Measurements from ENCODE around the gene PIWIL4. TPM values are rescaled to one million over a fixed set of nuclear protein-coding genes. Genes with fewer than 3 reads are reported as not detected.

Gene PIWIL4
- polyA plus RNA-seq, 1 experiment, result 1.6 TPM

GRCh38 chr11:94649254-94649653, 82.1 kb downstream of the PIWIL4 start:
- ChIA-PET CTCF (no interaction called here), POLR2A (no interaction called here)
- DNase-seq (ENCODE audit: low read depth), result no peak
- TF ChIP-seq, protein P1, sequence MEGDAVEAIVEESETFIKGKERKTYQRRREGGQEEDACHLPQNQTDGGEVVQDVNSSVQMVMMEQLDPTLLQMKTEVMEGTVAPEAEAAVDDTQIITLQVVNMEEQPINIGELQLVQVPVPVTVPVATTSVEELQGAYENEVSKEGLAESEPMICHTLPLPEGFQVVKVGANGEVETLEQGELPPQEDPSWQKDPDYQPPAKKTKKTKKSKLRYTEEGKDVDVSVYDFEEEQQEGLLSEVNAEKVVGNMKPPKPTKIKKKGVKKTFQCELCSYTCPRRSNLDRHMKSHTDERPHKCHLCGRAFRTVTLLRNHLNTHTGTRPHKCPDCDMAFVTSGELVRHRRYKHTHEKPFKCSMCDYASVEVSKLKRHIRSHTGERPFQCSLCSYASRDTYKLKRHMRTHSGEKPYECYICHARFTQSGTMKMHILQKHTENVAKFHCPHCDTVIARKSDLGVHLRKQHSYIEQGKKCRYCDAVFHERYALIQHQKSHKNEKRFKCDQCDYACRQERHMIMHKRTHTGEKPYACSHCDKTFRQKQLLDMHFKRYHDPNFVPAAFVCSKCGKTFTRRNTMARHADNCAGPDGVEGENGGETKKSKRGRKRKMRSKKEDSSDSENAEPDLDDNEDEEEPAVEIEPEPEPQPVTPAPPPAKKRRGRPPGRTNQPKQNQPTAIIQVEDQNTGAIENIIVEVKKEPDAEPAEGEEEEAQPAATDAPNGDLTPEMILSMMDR (IDR thresholded peaks at IDR 0.05; ENCODE audit: insufficient read depth, low read depth, low read length), result no peak
- no peaks in the 10 kb centered on the region for H3K36me3 ChIP-seq (ENCODE audit: control insufficient read depth, insufficient read depth, low read length)
- H3K27me3 ChIP-seq (ENCODE audit: control insufficient read depth, insufficient read depth, low read length), result no peaks in the 10 kb centered on the region; the same call in 1 of the 2 replicates
- H3K4me3 ChIP-seq (ENCODE audit: low read depth, low read length), result no peak overlapping the region

DNA sequence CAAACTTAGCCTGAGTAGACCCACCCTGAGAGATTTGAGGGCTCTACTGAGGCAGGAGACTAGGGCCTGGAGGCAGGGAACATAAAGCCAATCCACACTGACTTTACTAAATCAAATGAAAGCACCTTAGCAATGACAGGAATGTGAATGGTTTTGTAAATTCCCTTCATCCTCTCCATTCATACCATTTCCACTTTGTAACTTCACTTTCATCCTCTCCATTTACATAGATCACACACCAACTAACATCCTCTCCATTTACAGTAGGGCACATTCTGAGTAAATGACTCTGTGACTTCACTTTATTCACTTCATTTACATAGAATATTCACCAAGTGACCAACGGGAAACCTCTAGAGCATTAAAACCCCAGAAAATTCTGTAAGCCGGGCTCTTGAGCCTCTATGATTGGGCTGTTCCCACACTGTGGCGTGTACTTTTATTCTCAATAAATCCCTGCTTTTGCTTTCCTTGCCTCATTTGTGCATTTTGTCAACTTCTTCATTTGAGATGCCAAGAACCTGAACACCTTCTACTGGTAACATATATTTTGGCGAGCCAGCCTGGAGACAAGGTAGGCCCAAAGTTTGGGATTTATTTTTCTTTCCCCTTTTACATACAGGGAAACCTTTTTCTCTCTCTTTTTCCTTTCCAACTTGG, 82.9 kb downstream of the PIWIL4 start:
- CTCF ChIA-PET, result no interaction called here
- POLR2A ChIA-PET, result no interaction called here
- no peaks in the 10 kb centered on the region for H3K36me3 ChIP-seq (ENCODE audit: control insufficient read depth, insufficient read depth, low read length)
- no peaks in the 10 kb centered on the region; the same call in none of the 2 replicates for H3K27me3 ChIP-seq (ENCODE audit: control insufficient read depth, insufficient read depth, low read length)
- DNase-seq (ENCODE audit: low read depth), result no peak
- H3K4me3 ChIP-seq (ENCODE audit: low read depth, low read length), result no peak overlapping the region
- TF ChIP-seq, protein P1 (IDR thresholded peaks at IDR 0.05; ENCODE audit: insufficient read depth, low read depth, low read length), result no peak

DNA sequence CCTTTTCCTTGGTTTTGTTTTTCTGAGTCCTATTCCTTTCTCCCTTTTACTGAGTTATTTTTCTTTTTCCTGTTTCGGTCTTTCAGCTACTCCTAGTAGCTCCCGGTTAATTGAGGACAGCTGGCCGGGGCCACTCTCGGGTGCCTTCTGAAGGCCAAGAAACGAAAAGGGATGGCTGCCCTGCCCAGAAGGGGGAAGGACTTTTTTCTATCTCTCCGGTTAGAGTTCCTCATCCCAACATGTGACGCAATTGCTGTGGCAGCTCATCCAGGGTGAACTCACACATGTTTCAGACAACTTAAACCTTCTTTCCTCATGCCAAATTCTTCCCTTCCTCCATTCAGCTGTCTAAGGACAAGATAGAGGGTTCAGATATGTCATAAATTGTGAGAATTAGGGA, 83.6 kb downstream of the PIWIL4 start:
- ChIA-PET POLR2A (no interaction called here), CTCF (interaction anchor here (0.7 kb wide), 1 partner anchor 91 kb away, joined by 3 read pairs; no protein-coding TSS in a partner anchor)
- DNase-seq (ENCODE audit: low read depth), result peak; percentile 86
- Histone ChIP-seq H3K4me3 (ENCODE audit: low read depth, low read length) (no peak overlapping the region), H3K27me3 (ENCODE audit: control insufficient read depth, insufficient read depth, low read length) (no peaks in the 10 kb centered on the region; the same call in none of the 2 replicates), H3K36me3 (ENCODE audit: control insufficient read depth, insufficient read depth, low read length) (no peaks in the 10 kb centered on the region)
- TF ChIP-seq, protein P1 (IDR thresholded peaks at IDR 0.05; ENCODE audit: insufficient read depth, low read depth, low read length), result 0 out of 2 replicates have a peak, but pooled peaks have one; percentile 16

GRCh38 chr11:94652735-94653284, 85.6 kb downstream of the PIWIL4 start:
- CTCF ChIA-PET, result no interaction called here
- H3K4me3 ChIP-seq (ENCODE audit: low read depth, low read length), result no peak overlapping the region
- TF ChIP-seq, protein P1 (IDR thresholded peaks at IDR 0.05; ENCODE audit: insufficient read depth, low read depth, low read length), result no peak
- H3K36me3 ChIP-seq (ENCODE audit: control insufficient read depth, insufficient read depth, low read length), result no peaks in the 10 kb centered on the region
- H3K27me3 ChIP-seq (ENCODE audit: control insufficient read depth, insufficient read depth, low read length), result no peaks in the 10 kb centered on the region; the same call in none of the 2 replicates
- POLR2A ChIA-PET, result no interaction called here
- no peak for DNase-seq (ENCODE audit: low read depth)

DNA sequence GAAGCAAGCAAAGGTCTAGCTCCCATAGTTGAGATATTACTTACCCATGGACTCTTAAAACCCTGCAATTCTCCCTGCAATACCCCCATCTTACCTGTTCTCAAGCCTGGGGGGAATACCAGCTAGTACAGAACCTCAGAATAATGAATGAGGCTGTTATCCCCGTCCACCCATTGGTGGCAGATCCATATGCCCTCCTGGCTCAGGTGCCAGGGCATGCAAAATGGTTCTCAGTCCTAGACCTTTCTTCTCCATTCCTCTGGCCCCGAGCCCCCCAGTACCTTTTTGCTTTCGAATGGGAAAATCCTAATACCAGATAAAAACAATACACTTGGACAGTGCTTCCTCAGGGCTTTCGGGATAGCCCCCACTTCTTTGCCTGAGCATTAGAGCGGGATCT, 86.4 kb downstream of the PIWIL4 start:
- TF ChIP-seq, protein P1 (IDR thresholded peaks at IDR 0.05; ENCODE audit: insufficient read depth, low read depth, low read length), result no peak
- H3K27me3 ChIP-seq (ENCODE audit: control insufficient read depth, insufficient read depth, low read length), result no peaks in the 10 kb centered on the region; the same call in none of the 2 replicates
- H3K4me3 ChIP-seq (ENCODE audit: low read depth, low read length), result no peak overlapping the region
- no peak for DNase-seq (ENCODE audit: low read depth)
- ChIA-PET POLR2A (no interaction called here), CTCF (no interaction called here)
- no peaks in the 10 kb centered on the region for H3K36me3 ChIP-seq (ENCODE audit: control insufficient read depth, insufficient read depth, low read length)
